Measurements from ENCODE around the gene CISTR. TPM values are rescaled to one million over a fixed set of nuclear protein-coding genes. Genes with fewer than 3 reads are reported as not detected.

The CISTR gene
- total RNA-seq, 1 donor from 2014 or later = not detected

- peaks cover 40% of the 10 kb centered on the region for H3K27me3 Mint-ChIP-seq (ENCODE audit: low read depth, unreplicated experiment)
- no peak for DNase-seq (ENCODE audit: low read depth)
- FAIRE-seq = no peak
- Histone ChIP-seq H3K9me3 (ENCODE audit: insufficient read depth, low read depth, low read length) (no peaks in the 10 kb centered on the region), H3K27me3 (ENCODE audit: insufficient read depth, low read length) (peaks cover 80% of the 10 kb centered on the region), H3K79me2 (ENCODE audit: insufficient read depth, low read length) (no peaks in the 10 kb centered on the region), H3K4me2 (ENCODE audit: low read length) (no peak overlapping the region), H3K4me1 (ENCODE audit: insufficient read depth, low read length) (peaks cover 12% of the 10 kb centered on the region), H3K4me3 (ENCODE audit: insufficient read depth, low read depth, low read length) (no peak overlapping the region), H3K9ac (ENCODE audit: low read length) (no peak overlapping the region), H3K36me3 (ENCODE audit: insufficient read depth, low read length) (no peaks in the 10 kb centered on the region), H4K20me1 (ENCODE audit: insufficient read depth, low read length) (no peaks in the 10 kb centered on the region), H2AFZ (ENCODE audit: low read depth, low read length) (no peak overlapping the region), H3K27ac (ENCODE audit: low read depth, low read length) (no peak overlapping the region)
- no peak for TF ChIP-seq EZH2 (IDR thresholded peaks at IDR 0.05; ENCODE audit: insufficient read depth, low read length)
- TF ChIP-seq, protein P1, sequence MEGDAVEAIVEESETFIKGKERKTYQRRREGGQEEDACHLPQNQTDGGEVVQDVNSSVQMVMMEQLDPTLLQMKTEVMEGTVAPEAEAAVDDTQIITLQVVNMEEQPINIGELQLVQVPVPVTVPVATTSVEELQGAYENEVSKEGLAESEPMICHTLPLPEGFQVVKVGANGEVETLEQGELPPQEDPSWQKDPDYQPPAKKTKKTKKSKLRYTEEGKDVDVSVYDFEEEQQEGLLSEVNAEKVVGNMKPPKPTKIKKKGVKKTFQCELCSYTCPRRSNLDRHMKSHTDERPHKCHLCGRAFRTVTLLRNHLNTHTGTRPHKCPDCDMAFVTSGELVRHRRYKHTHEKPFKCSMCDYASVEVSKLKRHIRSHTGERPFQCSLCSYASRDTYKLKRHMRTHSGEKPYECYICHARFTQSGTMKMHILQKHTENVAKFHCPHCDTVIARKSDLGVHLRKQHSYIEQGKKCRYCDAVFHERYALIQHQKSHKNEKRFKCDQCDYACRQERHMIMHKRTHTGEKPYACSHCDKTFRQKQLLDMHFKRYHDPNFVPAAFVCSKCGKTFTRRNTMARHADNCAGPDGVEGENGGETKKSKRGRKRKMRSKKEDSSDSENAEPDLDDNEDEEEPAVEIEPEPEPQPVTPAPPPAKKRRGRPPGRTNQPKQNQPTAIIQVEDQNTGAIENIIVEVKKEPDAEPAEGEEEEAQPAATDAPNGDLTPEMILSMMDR (IDR thresholded peaks at IDR 0.05; ENCODE audit: insufficient read depth, low read depth, low read length) = no peak
- H3K4me3 Mint-ChIP-seq (ENCODE audit: unreplicated experiment) = no peak overlapping the region
- peaks cover 2% of the 10 kb centered on the region for H3K9me3 Mint-ChIP-seq (ENCODE audit: unreplicated experiment)
- H3K27ac Mint-ChIP-seq (ENCODE audit: unreplicated experiment) = no peak overlapping the region
- no peaks in the 10 kb centered on the region for H3K4me1 Mint-ChIP-seq (ENCODE audit: low read depth, unreplicated experiment)
- H3K36me3 Mint-ChIP-seq (ENCODE audit: low read depth, unreplicated experiment) = no peaks in the 10 kb centered on the region
Observed at GRCh38 chr12:53755893-53756292, 4.1 kb upstream of the CISTR start.

DNA sequence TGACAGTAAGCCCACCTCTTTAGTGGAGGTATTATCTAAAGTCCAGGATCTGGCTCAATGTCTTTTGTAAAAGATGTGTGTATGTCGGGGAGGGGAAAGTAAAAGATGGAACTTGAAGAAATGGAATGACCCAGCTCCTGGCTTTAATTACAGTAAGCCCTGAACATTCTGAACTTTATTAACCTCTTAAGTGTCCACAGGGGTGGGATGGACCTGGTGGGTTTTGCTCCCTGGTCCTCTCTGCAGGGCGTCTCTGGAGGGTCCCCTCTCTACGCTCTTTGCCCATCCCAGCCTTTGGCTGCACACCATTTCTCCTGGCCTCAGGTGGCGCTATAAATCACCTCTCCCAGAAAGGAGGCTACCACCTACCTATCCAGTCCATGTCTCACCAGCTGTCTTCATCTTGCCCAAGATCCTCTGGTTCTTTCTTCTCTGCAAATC lies 3.7 kb upstream of the CISTR start:
- Histone ChIP-seq H3K27ac (ENCODE audit: low read depth, low read length) (no peak overlapping the region), H3K9me3 (ENCODE audit: insufficient read depth, low read depth, low read length) (no peaks in the 10 kb centered on the region), H3K4me3 (ENCODE audit: insufficient read depth, low read depth, low read length) (no peak overlapping the region), H3K36me3 (ENCODE audit: insufficient read depth, low read length) (no peaks in the 10 kb centered on the region), H4K20me1 (ENCODE audit: insufficient read depth, low read length) (peaks cover 3% of the 10 kb centered on the region), H3K4me2 (ENCODE audit: low read length) (no peak overlapping the region), H2AFZ (ENCODE audit: low read depth, low read length) (no peak overlapping the region), H3K27me3 (ENCODE audit: insufficient read depth, low read length) (peaks cover 84% of the 10 kb centered on the region), H3K79me2 (ENCODE audit: insufficient read depth, low read length) (no peaks in the 10 kb centered on the region), H3K4me1 (ENCODE audit: insufficient read depth, low read length) (peaks cover 14% of the 10 kb centered on the region), H3K9ac (ENCODE audit: low read length) (no peak overlapping the region)
- no peak for FAIRE-seq
- H3K4me1 Mint-ChIP-seq (ENCODE audit: low read depth, unreplicated experiment) = no peaks in the 10 kb centered on the region
- peaks cover 36% of the 10 kb centered on the region for H3K27me3 Mint-ChIP-seq (ENCODE audit: low read depth, unreplicated experiment)
- H3K9me3 Mint-ChIP-seq (ENCODE audit: unreplicated experiment) = peaks cover 2% of the 10 kb centered on the region
- H3K4me3 Mint-ChIP-seq (ENCODE audit: unreplicated experiment) = no peak overlapping the region
- H3K36me3 Mint-ChIP-seq (ENCODE audit: low read depth, unreplicated experiment) = no peaks in the 10 kb centered on the region
- H3K27ac Mint-ChIP-seq (ENCODE audit: unreplicated experiment) = no peak overlapping the region
- no peak for DNase-seq (ENCODE audit: low read depth)
- TF ChIP-seq, protein P1 (IDR thresholded peaks at IDR 0.05; ENCODE audit: insufficient read depth, low read depth, low read length) = no peak
- TF ChIP-seq EZH2 (IDR thresholded peaks at IDR 0.05; ENCODE audit: insufficient read depth, low read length) = no peak

GRCh38 chr12:53754633-53755264 lies 3.0 kb upstream of the CISTR start:
- Histone ChIP-seq H3K27me3 (ENCODE audit: insufficient read depth, low read length) (peaks cover 87% of the 10 kb centered on the region), H3K4me1 (ENCODE audit: insufficient read depth, low read length) (peaks cover 14% of the 10 kb centered on the region), H3K9me3 (ENCODE audit: insufficient read depth, low read depth, low read length) (no peaks in the 10 kb centered on the region), H3K4me3 (ENCODE audit: insufficient read depth, low read depth, low read length) (no peak overlapping the region), H4K20me1 (ENCODE audit: insufficient read depth, low read length) (peaks cover 9% of the 10 kb centered on the region), H3K79me2 (ENCODE audit: insufficient read depth, low read length) (no peaks in the 10 kb centered on the region), H3K27ac (ENCODE audit: low read depth, low read length) (no peak overlapping the region), H3K36me3 (ENCODE audit: insufficient read depth, low read length) (no peaks in the 10 kb centered on the region), H3K4me2 (ENCODE audit: low read length) (no peak overlapping the region), H3K9ac (ENCODE audit: low read length) (no peak overlapping the region), H2AFZ (ENCODE audit: low read depth, low read length) (no peak overlapping the region)
- Mint-ChIP-seq H3K27me3 (ENCODE audit: low read depth, unreplicated experiment) (peaks cover 31% of the 10 kb centered on the region), H3K36me3 (ENCODE audit: low read depth, unreplicated experiment) (no peaks in the 10 kb centered on the region), H3K4me1 (ENCODE audit: low read depth, unreplicated experiment) (no peaks in the 10 kb centered on the region), H3K9me3 (ENCODE audit: unreplicated experiment) (peaks cover 2% of the 10 kb centered on the region), H3K27ac (ENCODE audit: unreplicated experiment) (no peak overlapping the region), H3K4me3 (ENCODE audit: unreplicated experiment) (no peak overlapping the region)
- FAIRE-seq = no peak
- no peak for TF ChIP-seq EZH2 (IDR thresholded peaks at IDR 0.05; ENCODE audit: insufficient read depth, low read length)
- TF ChIP-seq, protein P1 (IDR thresholded peaks at IDR 0.05; ENCODE audit: insufficient read depth, low read depth, low read length) = no peak
- peak; percentile 33 for DNase-seq (ENCODE audit: low read depth)

Data from astrocyte (in vitro differentiated cells and primary cell).